ENCODE data around the gene FBXO42.

GRCh38 chr1:16236511-16237342 lies 115.6 kb downstream of the FBXO42 start, which contains the start of gene CPLANE2:
- TF ChIP-seq LEF1 (IDR thresholded peaks at IDR 0.05; ENCODE audit: borderline replicate concordance) = no peak
- TF ChIP-seq SP1 (IDR thresholded peaks at IDR 0.05) = no peak
- no peak for TF ChIP-seq FOXK2 (IDR thresholded peaks at IDR 0.05)
- no peak for TF ChIP-seq CTBP1 (IDR thresholded peaks at IDR 0.05; ENCODE audit: borderline replicate concordance)
- TF ChIP-seq FOXA1 (IDR thresholded peaks at IDR 0.05) = no peak
- no peak for TF ChIP-seq HDGF (IDR thresholded peaks at IDR 0.05; ENCODE audit: borderline replicate concordance)
- TF ChIP-seq FOXM1 (IDR thresholded peaks at IDR 0.05; ENCODE audit: borderline replicate concordance) = no peak
- TF ChIP-seq TARDBP (IDR thresholded peaks at IDR 0.05) = no peak
- no peak for TF ChIP-seq SUZ12 (IDR thresholded peaks at IDR 0.05)
- TF ChIP-seq NFRKB (IDR thresholded peaks at IDR 0.05) = no peak

Data from HEK293T (cell line).